ENCODE measurements around the gene COL11A1. TPM values are rescaled to one million over a fixed set of nuclear protein-coding genes. Genes with fewer than 3 reads are reported as not detected.

The COL11A1 gene
- total RNA-seq, 4 donors from 2014 or later = 0.27 to 1.3 (median 0.60) TPM

- TF ChIP-seq POLR2A (IDR thresholded peaks at IDR 0.05) (no peak), CTCF (IDR thresholded peaks at IDR 0.05) (no peak)
- H3K27me3 ChIP-seq = no peaks in the 10 kb centered on the region
- no peaks in the 10 kb centered on the region for H3K36me3 ChIP-seq
- no peak for DNase-seq
- H3K9me3 ChIP-seq = no peaks in the 10 kb centered on the region
- no peaks in the 10 kb centered on the region for H3K4me1 ChIP-seq
- 75 to 96% methylated on average over 2 of the region's 2 CpGs for WGBS, 2 donors
- H3K4me3 ChIP-seq (replicated peaks in 1 of 3) = no peak overlapping the region
- H3K27ac ChIP-seq = no peak overlapping the region
- intact Hi-C loops (cut with DNase I) = no loop called here
These were observed 211.6 kb downstream of the COL11A1 start for GRCh38 chr1:102896771-102897170.

- no peaks in the 10 kb centered on the region for H3K36me3 ChIP-seq
- no peaks in the 10 kb centered on the region for H3K27me3 ChIP-seq
- H3K9me3 ChIP-seq = no peaks in the 10 kb centered on the region
- H3K4me1 ChIP-seq = no peaks in the 10 kb centered on the region
- intact Hi-C loops (cut with DNase I) = no loop called here
- 81 to 82% methylated on average over 5 of the region's 5 CpGs for WGBS, 2 donors
- DNase-seq = no peak
- H3K4me3 ChIP-seq (replicated peaks in 1 of 3) = no peak overlapping the region
- no peak for TF ChIP-seq POLR2A (IDR thresholded peaks at IDR 0.05)
- TF ChIP-seq CTCF (IDR thresholded peaks at IDR 0.05) = no peak
- H3K27ac ChIP-seq = no peak overlapping the region
These were observed 212.0 kb downstream of the COL11A1 start for GRCh38 chr1:102896286-102896685.

- Histone ChIP-seq H3K4me1 (no peaks in the 10 kb centered on the region), H3K36me3 (no peaks in the 10 kb centered on the region), H3K4me3 (replicated peaks in 1 of 3) (no peak overlapping the region), H3K27ac (no peak overlapping the region), H3K27me3 (no peaks in the 10 kb centered on the region), H3K9me3 (no peaks in the 10 kb centered on the region)
- no peak for DNase-seq
- TF ChIP-seq POLR2A (IDR thresholded peaks at IDR 0.05) (no peak), CTCF (IDR thresholded peaks at IDR 0.05) (no peak)
- 89 to 91% methylated on average over 4 of the region's 4 CpGs for WGBS, 2 donors
- intact Hi-C loops (cut with DNase I) = no loop called here
These were observed 216.3 kb downstream of the COL11A1 start for GRCh38 chr1:102891868-102892625.

- Histone ChIP-seq H3K9me3 (no peaks in the 10 kb centered on the region), H3K27ac (no peak overlapping the region), H3K36me3 (no peaks in the 10 kb centered on the region), H3K27me3 (no peaks in the 10 kb centered on the region), H3K4me1 (no peaks in the 10 kb centered on the region), H3K4me3 (replicated peaks in 1 of 3) (no peak overlapping the region)
- DNase-seq = no peak
- intact Hi-C loops (cut with DNase I) = no loop called here
- 84% methylated on average over 4 of the region's 4 CpGs for WGBS, 2 donors
- TF ChIP-seq POLR2A (IDR thresholded peaks at IDR 0.05) = no peak
These were observed 221.7 kb downstream of the COL11A1 start for GRCh38 chr1:102886638-102887037.

GRCh38 chr1:102884238-102884637 is 224.1 kb downstream of the COL11A1 start:
- 73 to 93% methylated on average over 4 of the region's 4 CpGs for WGBS, 2 donors
- Histone ChIP-seq H3K36me3 (no peaks in the 10 kb centered on the region), H3K27me3 (no peaks in the 10 kb centered on the region), H3K4me3 (replicated peaks in 1 of 3) (no peak overlapping the region), H3K27ac (no peak overlapping the region), H3K9me3 (no peaks in the 10 kb centered on the region), H3K4me1 (no peaks in the 10 kb centered on the region)
- intact Hi-C loops (cut with DNase I) = no loop called here
- TF ChIP-seq POLR2A (IDR thresholded peaks at IDR 0.05) (no peak), CTCF (IDR thresholded peaks at IDR 0.05) (no peak)
- DNase-seq = no peak
